H1 (cell line): Measurements from ENCODE around the gene CFAP74. TPM values are rescaled to one million over a fixed set of nuclear protein-coding genes. Genes with fewer than 3 reads are reported as not detected.

ENCODE experiments used
- CTCF ChIA-PET: fragments of 300-600 bp; sonication (Branson Sonifier 250); formaldehyde crosslinking; loops from one replicate; lab custom pipeline; 2021; ENCODE audit not compliant: partially characterized antibody; lab: Charles Lee
- POLR2A ChIA-PET: fragments of 300-600 bp; sonication (Branson Sonifier 250); formaldehyde crosslinking; loops from one replicate; lab custom pipeline; 2021; ENCODE audit warnings: inconsistent platforms; ENCODE audit not compliant: partially characterized antibody; lab: Charles Lee
- DNase-seq, 2 experiments: peaks; one replicate each; pipeline versions ENCODE4 v3.0.0 to v3.0.0-alpha.2; 2010 to 2022; ENCODE audit warnings: low spot score in 2 of 2, low read depth in 1 of 2, mixed read lengths in 1 of 2
- FAIRE-seq: peaks from 2 replicates; lab custom pipeline; 2011; peaks lifted over from hg19 to GRCh38; lab: Jason Lieb, UNC
- H2AFZ ChIP-seq: 2 replicates; pipeline ENCODE4 v1.8.1; 2012; ENCODE audit warnings: low read length, inconsistent platforms
- H2AK5ac ChIP-seq: 2 replicates; pipeline ENCODE4 v1.6.1; 2013; ENCODE audit warnings: low read depth, low read length
- H2BK120ac ChIP-seq: replicated peaks from 2 replicates; pipeline ENCODE3; 2013; ENCODE audit warnings: low read depth, low read length, inconsistent platforms
- H2BK12ac ChIP-seq: 2 replicates; pipeline ENCODE4 v1.6.1; 2013; ENCODE audit warnings: low read depth, low read length
- H2BK15ac ChIP-seq: 2 replicates; pipeline ENCODE4 v1.6.1; 2013; ENCODE audit warnings: low read length
- H2BK20ac ChIP-seq: 2 replicates; pipeline ENCODE4 v1.6.1; 2013; ENCODE audit warnings: low read length
- H2BK5ac ChIP-seq: 2 replicates; pipeline ENCODE4 v1.6.1; 2013; ENCODE audit warnings: low read depth, low read length
- H3K14ac ChIP-seq: 2 replicates; pipeline ENCODE4 v1.6.1; 2013; ENCODE audit warnings: inconsistent platforms; ENCODE audit not compliant: insufficient read length
- H3K18ac ChIP-seq: 2 replicates; pipeline ENCODE4 v1.6.1; 2013; ENCODE audit warnings: low read length; ENCODE audit errors: extremely low read depth
- H3K23ac ChIP-seq: 2 replicates; pipeline ENCODE4 v1.6.1; 2013; ENCODE audit warnings: inconsistent platforms; ENCODE audit not compliant: insufficient read length
- H3K23me2 ChIP-seq: 2 replicates; pipeline ENCODE4 v1.6.1; 2013; ENCODE audit warnings: low read depth, low read length
- H3K27ac ChIP-seq: 2 replicates; pipeline ENCODE4 v1.6.1; 2011; ENCODE audit warnings: low read depth, low read length, inconsistent platforms
- H3K27me3 ChIP-seq, 4 experiments: replicated peaks in 1 of 4; 1 replicate in 1 of 4; 2 replicates in 3 of 4; pipeline versions ENCODE4 v1.6.1 to v1.8.1; 2011 to 2013; ENCODE audit warnings: low read length in 3 of 4, mild to moderate bottlenecking in 3 of 4, inconsistent platforms in 2 of 4, mixed read lengths in 2 of 4, moderate library complexity in 1 of 4; ENCODE audit not compliant: control insufficient read depth in 3 of 4, insufficient read depth in 3 of 4; ENCODE audit errors: extremely low read depth in 1 of 4
- H3K36me3 ChIP-seq, 4 experiments: 2 replicates each; pipeline versions ENCODE4 v1.6.1 to v1.8.1; 2011 to 2013; ENCODE audit warnings: mild to moderate bottlenecking in 4 of 4, low read length in 3 of 4, moderate library complexity in 2 of 4, control low read depth in 1 of 4, inconsistent platforms in 1 of 4; ENCODE audit not compliant: insufficient read depth in 4 of 4, control insufficient read depth in 2 of 4
- H3K4ac ChIP-seq: replicated peaks from 2 replicates; pipeline ENCODE3; 2013; ENCODE audit warnings: low read length, low read depth, mixed read lengths, inconsistent platforms; ENCODE audit not compliant: insufficient read length
- H3K4me1 ChIP-seq, 4 experiments: replicated peaks in 1 of 4; 1 replicate in 1 of 4; 2 replicates in 3 of 4; pipeline versions ENCODE4 v1.6.1 to v1.8.1; 2011 to 2013; ENCODE audit warnings: low read length in 3 of 4, inconsistent platforms in 2 of 4, mixed read lengths in 1 of 4; ENCODE audit not compliant: insufficient read depth in 4 of 4, control insufficient read depth in 3 of 4
- H3K4me2 ChIP-seq, 2 experiments: 2 replicates each; pipeline versions ENCODE4 v1.6.1 to v1.8.1; 2011 to 2013; ENCODE audit warnings: low read depth in 2 of 2, low read length in 2 of 2, control low read depth in 1 of 2, inconsistent platforms in 1 of 2, mild to moderate bottlenecking in 1 of 2; ENCODE audit not compliant: insufficient read depth in 1 of 2
- H3K4me3 ChIP-seq, 4 experiments: fragments of 200-600, 300-600 bp in 1 of 4; sonication (generic), shearing (Covaris generic), sonication (Bioruptor Twin) in 1 of 4; 2 replicates each; pipeline versions ENCODE4 v1.5.1 to v1.8.1; 2011 to 2016; ENCODE audit warnings: low read length in 4 of 4, low read depth in 3 of 4, control low read depth in 2 of 4, inconsistent platforms in 2 of 4, mild to moderate bottlenecking in 2 of 4, mixed read lengths in 1 of 4, moderate library complexity in 1 of 4; ENCODE audit not compliant: insufficient read depth in 2 of 4; ENCODE audit errors: extremely low read depth in 1 of 4
- H3K56ac ChIP-seq: replicated peaks from 2 replicates; pipeline ENCODE3; 2013; ENCODE audit warnings: low read depth, mild to moderate bottlenecking, mixed read lengths, low read length, inconsistent platforms; ENCODE audit not compliant: insufficient read length
- H3K79me1 ChIP-seq: 2 replicates; pipeline ENCODE4 v1.6.1; 2013; ENCODE audit warnings: low read depth, low read length, control low read depth
- H3K79me2 ChIP-seq, 2 experiments: 2 replicates each; pipeline versions ENCODE4 v1.6.1 to v1.8.1; 2012 to 2013; ENCODE audit warnings: low read length in 2 of 2, mild to moderate bottlenecking in 2 of 2, inconsistent platforms in 1 of 2; ENCODE audit not compliant: insufficient read depth in 2 of 2, control insufficient read depth in 1 of 2
- H3K9ac ChIP-seq, 4 experiments: replicated peaks in 1 of 4; 1 replicate in 1 of 4; 2 replicates in 3 of 4; pipeline versions ENCODE4 v1.6.1 to v1.8.1; 2011 to 2013; ENCODE audit warnings: low read depth in 3 of 4, low read length in 3 of 4, control low read depth in 2 of 4, mild to moderate bottlenecking in 2 of 4, moderate library complexity in 2 of 4, inconsistent platforms in 1 of 4; ENCODE audit errors: extremely low read depth in 1 of 4
- H3K9me3 ChIP-seq, 2 experiments: 2 replicates each; pipeline versions ENCODE4 v1.6.1 to v1.8.1; 2012 to 2013; ENCODE audit warnings: mild to moderate bottlenecking in 2 of 2, moderate library complexity in 2 of 2, control low read depth in 1 of 2, inconsistent platforms in 1 of 2, low read depth in 1 of 2, low read length in 1 of 2, mixed read lengths in 1 of 2; ENCODE audit not compliant: insufficient read depth in 2 of 2
- H4K20me1 ChIP-seq, 2 experiments: replicated peaks in 1 of 2; 2 replicates each; pipeline versions ENCODE3 to v1.8.1; 2011 to 2013; ENCODE audit warnings: inconsistent platforms in 2 of 2, low read length in 2 of 2, mild to moderate bottlenecking in 1 of 2; ENCODE audit not compliant: insufficient read depth in 2 of 2, control insufficient read depth in 1 of 2
- H4K5ac ChIP-seq: 2 replicates; pipeline ENCODE4 v1.6.1; 2013; ENCODE audit warnings: low read length, low read depth, mixed read lengths, inconsistent platforms; ENCODE audit not compliant: insufficient read length
- H4K8ac ChIP-seq: 2 replicates; pipeline ENCODE4 v1.8.0; 2013; ENCODE audit warnings: mild to moderate bottlenecking, moderate library complexity, low read length, inconsistent platforms; ENCODE audit not compliant: insufficient read depth; ENCODE audit errors: extremely low read depth
- H4K91ac ChIP-seq: replicated peaks from 2 replicates; pipeline ENCODE3; 2013; ENCODE audit warnings: low read length, mixed read lengths, inconsistent platforms; ENCODE audit not compliant: insufficient read length
- CEBPB ChIP-seq: IDR thresholded peaks from 2 replicates; pipeline ENCODE4 v1.6.1; 2012; ENCODE audit warnings: low read depth, low read length
- CTCF ChIP-seq, 3 experiments: IDR thresholded peaks; 1 replicate in 2 of 3; 2 replicates in 1 of 3; pipeline versions ENCODE4 v1.5.1 to v1.6.1; 2011; ENCODE audit warnings: low read length in 3 of 3, mild to moderate bottlenecking in 3 of 3, inconsistent platforms in 2 of 3, low read depth in 1 of 3, moderate library complexity in 1 of 3; ENCODE audit not compliant: insufficient read depth in 1 of 3; ENCODE audit errors: control extremely low read depth in 1 of 3
- EGR1 ChIP-seq: IDR thresholded peaks from 2 replicates; pipeline ENCODE4 v1.6.1; 2011; ENCODE audit warnings: low read depth, low read length, borderline replicate concordance
- RAD21 ChIP-seq, 2 experiments: IDR thresholded peaks in 1 of 2; conservative IDR thresholded peaks in 1 of 2; 2 replicates each; pipeline ENCODE4 v1.6.1; 2011; ENCODE audit warnings: low read depth in 2 of 2, low read length in 2 of 2, improper control_type of control experiment in 1 of 2, inconsistent platforms in 1 of 2, mild to moderate bottlenecking in 1 of 2, moderate library complexity in 1 of 2
- SIN3A ChIP-seq, 2 experiments: IDR thresholded peaks in 1 of 2; conservative IDR thresholded peaks in 1 of 2; 2 replicates each; pipeline ENCODE4 v1.6.1; 2011 to 2012; ENCODE audit warnings: low read length in 2 of 2, improper control_type of control experiment in 1 of 2, low read depth in 1 of 2, mild to moderate bottlenecking in 1 of 2
- USF2 ChIP-seq: IDR thresholded peaks from 2 replicates; pipeline ENCODE4 v1.6.1; 2011; ENCODE audit warnings: low read length, improper control_type of control experiment
- YY1 ChIP-seq: IDR thresholded peaks from 2 replicates; pipeline ENCODE4 v1.6.1; 2011; ENCODE audit warnings: low read depth, mild to moderate bottlenecking, low read length
- whole genome bisulfite sequencing, 2 experiments: shearing (Covaris generic) in 1 of 2; methylation state at CpG; one replicate each; pipeline versions ENCODE4 v1.1.6 to v1.1.7; 2013 to 2015; ENCODE audit warnings: low lambda C conversion rate in 2 of 2, mixed read lengths in 2 of 2, inconsistent platforms in 1 of 2, low coverage in 1 of 2, missing lambda C conversion rate in 1 of 2; ENCODE audit not compliant: insufficient replicate concordance in 2 of 2, insufficient coverage in 1 of 2, insufficient read length in 1 of 2; ENCODE audit errors: extremely low coverage in 1 of 2, missing lambda C conversion rate in 1 of 2; 5-methylcytosine and 5-hydroxymethylcytosine counted together
- polyA plus RNA-seq, 7 experiments: library from polyadenylated mRNA; depleted of rRNA in 3 of 7; stranded (reverse) in 5 of 7; unstranded in 2 of 7; fragments of >200 nt in 5 of 7; fragments of 200-250 nt in 2 of 7; gene quantifications; 1 replicate in 5 of 7; 2 replicates in 1 of 7; 4 replicates in 1 of 7; pipeline versions ENCODE4 v1.2.1 to v1.2.3, GENCODE V29; 2011 to 2013; ENCODE audit warnings: missing spikeins in 2 of 7, mixed read lengths in 2 of 7
- total RNA-seq: library from RNA; stranded (reverse); fragmentation: NEBNext Ultra II Directional; extraction: Animal tissue kit (Norgen Biotek cat#: 25700); gene quantifications from 2 replicates; pipeline ENCODE4 v1.2.1, GENCODE V29; 2021

Gene CFAP74
- total and polyA plus RNA-seq, 2 of the 8 experiments (the other 6 are each of a cell fraction or from before 2014, with no cell fraction given) = 0.09 to 0.20 TPM

- DNase-seq (no peak), FAIRE-seq (no peak)
- H2BK15ac ChIP-seq = no peak overlapping the region
- no peak overlapping the region; the same call in 1 of the 2 replicates for H3K18ac ChIP-seq
- 0 out of 2 replicates have a peak overlapping the region, but pooled peaks have one; percentile 35 for H4K8ac ChIP-seq
- H4K91ac ChIP-seq = no peak overlapping the region
- H2BK120ac ChIP-seq = no peak overlapping the region
- POLR2A ChIA-PET = interaction anchor here (0.7 to 1.3 kb wide), 4 partner anchors 16 to 139 kb away, joined by 3 to 5 read pairs (median 4); no protein-coding TSS in a partner anchor
- H3K36me3 ChIP-seq = no peaks in the 10 kb centered on the region
- peaks cover 5% of the 10 kb centered on the region; the same call in 1 of the 2 replicates for H3K23me2 ChIP-seq
- TF ChIP-seq CTCF (IDR thresholded peaks at IDR 0.05; ENCODE audit: control extremely low read depth in 1 of 3, insufficient read depth in 1 of 3, low read depth in 1 of 3, low read length in 3 of 3) (no peak), CEBPB (no peak), SIN3A (conservative IDR thresholded peaks at IDR 0.05 in 1 of 2, IDR thresholded peaks at IDR 0.05 in 1 of 2; ENCODE audit: low read depth in 1 of 2, low read length in 2 of 2) (no peak), USF2 (no peak), RAD21 (IDR thresholded peaks at IDR 0.05 in 1 of 2, conservative IDR thresholded peaks at IDR 0.05 in 1 of 2; ENCODE audit: low read depth in 2 of 2, low read length in 2 of 2) (no peak), YY1 (no peak), EGR1 (no peak)
- TF ChIP-seq, all 59 proteins: peak for 0
- Histone ChIP-seq H4K5ac (no peak overlapping the region), H3K27ac (no peak overlapping the region), H3K4ac (peak overlapping the region; percentile 87), H3K14ac (no peak overlapping the region), H4K20me1 (no peaks in the 10 kb centered on the region), H3K79me1 (no peaks in the 10 kb centered on the region), H2BK12ac (no peak overlapping the region), H2BK20ac (no peak overlapping the region), H3K4me1 (peaks cover 0 to 14% (median 7%) of the 10 kb centered on the region in 4 experiments; a peak in 5 of 7 replicates), H3K56ac (no peak overlapping the region), H2AK5ac (no peak overlapping the region), H2AFZ (no peak overlapping the region), H3K9ac (no peak overlapping the region), H3K4me3 (no peak overlapping the region), H3K9me3 (no peaks in the 10 kb centered on the region), H2BK5ac (no peak overlapping the region), H3K23ac (no peak overlapping the region), H3K79me2 (no peaks in the 10 kb centered on the region), H3K27me3 (no peaks in the 10 kb centered on the region; a peak in 1 of 7 replicates), H3K4me2 (no peak overlapping the region)
- WGBS, 2 experiments = 93% methylated on average over 22 of the region's 22 CpGs; no CpG with 5 or more reads in 1 of the 2 experiments
- CTCF ChIA-PET = interaction anchor here (0.5 to 9.7 kb wide), 6 partner anchors 19 to 162 kb away, joined by 3 to 74 read pairs (median 4); no protein-coding TSS in a partner anchor
These were observed 92.8 kb downstream of the CFAP74 start for GRCh38 chr1:1910651-1911331.
